Amygdala (tissue), 56 donors: Measurements from ENCODE around the gene GALNT1.

ENCODE experiments used
- DNase-seq, 56 donors: peaks; one replicate each; lab custom pipeline; 2025; lab: John Stamatoyannopoulos, UW

The GALNT1 gene

DNA sequence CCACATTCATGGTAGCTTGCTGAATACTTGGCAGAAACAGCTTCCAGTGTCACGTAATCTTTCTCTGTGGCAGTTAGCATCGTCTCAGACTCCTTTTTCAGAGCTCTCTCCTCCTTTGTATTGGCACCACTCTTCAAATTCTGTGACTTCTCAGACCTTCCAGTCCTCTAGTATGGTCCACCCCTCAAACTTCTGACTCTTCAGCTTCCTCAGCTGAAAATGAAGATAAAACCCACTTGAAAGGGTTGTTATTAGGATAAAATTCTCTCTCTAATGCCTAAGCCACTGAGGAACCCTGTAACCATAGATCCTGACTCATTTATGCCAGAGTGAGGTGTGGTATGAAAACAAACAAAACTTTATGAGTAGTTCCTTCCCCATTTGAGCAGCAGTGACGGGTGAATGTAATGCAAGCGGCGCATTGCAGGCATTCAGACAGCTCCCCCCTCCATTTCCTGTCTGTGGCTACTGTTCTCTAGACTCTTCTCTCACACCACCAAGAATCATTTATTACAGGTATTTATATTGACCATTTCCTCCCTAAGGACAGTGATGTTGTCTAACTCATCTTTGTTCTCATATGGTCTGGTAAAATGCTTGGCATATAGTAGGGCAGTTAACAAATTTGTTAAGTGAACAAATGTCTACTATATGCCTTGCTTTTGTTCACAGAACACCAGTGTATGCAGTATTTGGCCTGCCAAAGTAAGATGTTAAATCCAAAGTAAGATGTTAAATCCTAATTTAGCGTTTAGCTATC lies 35.3 kb downstream of the GALNT1 start:
- DNase-seq: peak in 4 of 56 donors; percentile 12 to 22 (median 16)

DNA sequence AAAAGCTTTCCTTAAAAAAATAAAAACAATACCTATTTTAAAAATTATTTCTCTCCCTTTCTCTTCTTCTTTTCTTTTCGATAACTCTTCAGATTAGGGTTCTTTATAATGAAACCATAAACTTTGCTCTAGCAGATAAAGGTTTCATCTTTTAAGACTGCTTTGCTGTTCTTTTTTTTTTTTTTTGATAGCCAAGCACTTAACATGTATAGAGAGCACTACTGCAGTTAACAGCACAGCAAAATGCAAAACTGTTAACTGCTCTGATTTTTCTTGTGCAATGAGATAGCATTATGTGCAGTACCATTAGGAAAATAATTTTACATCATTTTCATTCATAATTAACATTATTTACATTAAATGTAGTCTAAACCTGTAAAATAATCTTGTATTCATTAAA lies 36.3 kb downstream of the GALNT1 start:
- no peak for DNase-seq

- DNase-seq: no peak
Measured at GRCh38 chr18:35618289-35618688, 36.7 kb downstream of the GALNT1 start.

GRCh38 chr18:35618696-35619095 lies 37.2 kb downstream of the GALNT1 start:
- DNase-seq: no peak

- peak in 40 of 56 donors; percentile 1 to 80 (median 28) for DNase-seq
Measured at GRCh38 chr18:35619464-35619863, 37.9 kb downstream of the GALNT1 start.

DNA sequence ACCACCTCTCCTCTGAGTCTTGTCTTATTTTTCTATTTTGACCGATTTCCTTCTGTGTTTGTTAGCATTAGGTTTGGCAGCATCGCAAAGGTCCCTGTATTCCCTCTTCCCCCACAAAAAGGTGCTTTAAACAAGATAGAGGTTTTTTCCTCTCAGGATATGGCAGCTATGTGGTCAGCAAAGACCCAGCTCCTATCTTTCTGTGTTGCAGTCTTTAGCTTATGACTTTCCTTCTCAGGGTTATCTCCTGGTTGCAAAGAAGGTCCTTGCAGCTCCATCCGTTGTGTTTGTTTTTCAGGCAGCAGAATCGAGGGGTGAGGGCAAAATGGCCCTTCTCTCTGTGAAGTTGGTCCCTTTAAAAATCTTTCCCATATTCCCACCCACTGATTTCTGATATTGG lies 38.4 kb downstream of the GALNT1 start:
- peak in 1 of 56 donors; percentile 12 for DNase-seq

- DNase-seq: no peak
Measured at GRCh38 chr18:35620765-35621164, 39.2 kb downstream of the GALNT1 start.

DNA sequence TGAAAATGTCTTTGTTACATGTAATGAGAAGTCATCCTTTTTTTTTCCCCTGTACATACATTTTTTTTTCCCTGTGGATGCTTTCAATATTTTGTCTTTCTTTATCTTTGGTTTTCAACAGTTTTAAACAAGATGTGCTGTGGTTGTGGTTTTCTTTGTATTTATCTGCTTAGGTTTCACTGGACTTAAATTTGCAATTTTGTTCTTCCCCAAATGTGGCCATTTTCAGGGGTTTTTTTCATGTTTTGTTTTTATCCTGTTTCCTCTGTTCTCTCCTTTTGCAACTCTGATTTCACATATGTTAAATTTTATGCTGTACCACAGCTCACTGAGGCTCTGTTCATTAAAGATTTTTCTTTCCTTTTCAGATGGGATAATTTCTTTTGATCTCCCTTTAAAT lies 41.7 kb downstream of the GALNT1 start:
- no peak for DNase-seq

DNA sequence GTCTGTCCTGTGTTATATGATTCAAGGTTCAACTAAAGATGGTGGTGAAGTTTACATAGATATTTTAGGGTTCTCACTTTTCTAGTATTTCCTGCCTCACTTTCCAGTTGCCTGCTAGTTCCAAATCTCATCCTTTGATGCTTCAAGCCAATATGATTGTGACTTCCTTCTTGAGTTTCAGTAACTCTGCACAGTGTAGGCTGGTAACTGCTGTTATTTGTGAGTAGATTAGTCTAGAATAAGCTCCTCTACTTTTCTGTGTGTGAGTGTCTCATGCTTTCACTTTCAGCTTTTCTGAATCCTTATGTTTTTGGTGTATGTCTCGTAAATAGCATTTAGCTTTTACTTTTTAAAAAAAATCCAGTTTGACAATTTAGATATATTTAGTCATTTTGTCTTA lies 42.6 kb downstream of the GALNT1 start:
- no peak for DNase-seq

- no peak for DNase-seq
Measured at GRCh38 chr18:35625232-35625631, 43.7 kb downstream of the GALNT1 start.

DNA sequence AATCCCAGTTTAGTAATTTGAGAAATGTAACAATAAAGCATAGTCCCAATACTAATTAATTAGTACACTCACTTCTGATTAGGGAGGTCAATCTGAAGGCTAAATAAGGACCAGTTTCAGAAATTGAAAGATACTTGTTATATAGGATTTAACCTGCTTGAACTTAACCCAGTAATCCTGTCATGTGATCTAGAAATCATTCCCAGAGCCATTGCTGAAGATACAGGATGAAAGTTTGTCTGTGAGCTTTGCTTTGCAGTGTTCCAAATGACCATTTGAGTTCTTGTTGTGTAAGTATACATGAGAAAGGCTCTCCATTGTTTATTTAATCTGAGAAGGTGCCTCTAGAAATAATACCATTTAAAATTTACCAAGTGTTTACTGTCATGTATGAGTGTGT lies 52.2 kb downstream of the GALNT1 start:
- no peak for DNase-seq

DNA sequence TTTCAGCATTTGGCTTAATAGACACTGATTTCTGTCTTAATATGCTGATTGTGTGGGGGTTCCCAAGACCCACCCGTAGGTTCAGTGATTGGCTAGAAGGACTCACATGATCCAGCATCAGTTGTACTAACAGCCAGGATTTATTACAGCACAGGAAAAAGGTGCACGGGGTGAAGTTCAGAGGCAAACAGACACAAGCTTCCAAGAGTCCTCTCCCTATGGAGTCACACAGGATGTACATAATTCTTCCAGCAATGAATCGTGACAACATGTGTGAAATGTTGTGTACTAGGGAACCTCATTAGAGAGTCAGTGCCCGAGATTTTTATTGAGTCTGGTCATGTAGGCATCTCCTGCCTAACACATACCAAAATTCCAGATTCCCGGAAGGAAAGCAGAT lies 52.8 kb downstream of the GALNT1 start:
- DNase-seq: no peak

DNA sequence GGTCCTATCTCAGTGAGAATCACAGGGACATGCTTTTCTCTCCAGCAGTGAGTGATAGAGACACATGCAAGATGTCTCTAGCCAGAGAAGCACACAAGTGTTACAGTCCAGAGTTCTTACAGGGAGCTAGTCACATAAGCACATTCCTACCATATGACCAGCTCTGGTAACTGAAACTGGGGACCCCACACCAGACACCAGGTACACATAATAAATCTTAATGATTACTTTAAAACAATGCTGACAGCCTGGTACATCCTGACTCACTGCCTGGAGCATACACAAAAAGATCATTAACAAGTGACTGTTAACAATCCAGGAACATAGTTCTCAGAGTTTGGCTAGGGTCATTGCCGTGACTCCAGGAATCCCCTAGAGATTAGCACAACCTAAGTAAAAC lies 53.6 kb downstream of the GALNT1 start:
- DNase-seq: no peak

- no peak for DNase-seq
Measured at GRCh38 chr18:35637227-35637626, 55.7 kb downstream of the GALNT1 start.

DNA sequence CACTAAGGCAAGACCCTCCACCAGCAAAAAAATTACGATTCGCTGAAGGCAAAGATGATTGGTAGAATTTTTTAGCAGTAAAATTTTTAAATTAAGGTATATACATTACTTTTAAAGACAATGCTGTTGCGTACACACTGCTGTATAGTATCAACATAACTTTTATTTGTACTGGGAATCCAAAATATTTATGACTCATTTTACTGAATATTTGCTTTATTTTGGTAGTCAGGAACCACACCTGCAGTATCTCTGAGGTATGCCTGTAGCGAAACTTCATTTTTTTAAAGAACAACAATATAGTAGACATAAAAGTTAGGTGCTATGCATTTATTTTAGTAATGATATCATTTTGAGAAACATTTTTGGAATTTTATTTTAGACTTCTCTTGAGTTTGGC lies 57.8 kb downstream of the GALNT1 start:
- DNase-seq: no peak

DNA sequence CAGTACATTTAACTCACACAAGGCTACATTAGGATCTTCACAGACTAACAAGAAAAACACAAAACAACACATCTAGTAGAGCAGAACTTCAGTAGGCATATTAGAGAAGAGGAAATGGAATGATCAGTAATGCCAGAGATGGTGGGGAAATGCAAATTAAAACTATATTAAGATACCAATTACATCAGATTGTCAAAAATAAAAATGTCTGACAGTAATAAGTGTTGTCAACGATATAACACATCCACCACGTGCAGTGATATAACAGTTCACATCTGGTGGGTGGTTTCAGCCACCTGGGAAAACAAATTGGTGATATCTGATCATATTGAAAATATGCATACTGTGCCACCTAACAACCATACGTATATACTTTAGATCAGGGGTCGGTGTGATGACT lies 59.9 kb downstream of the GALNT1 start:
- DNase-seq: no peak

GRCh38 chr18:35641916-35642315 lies 60.4 kb downstream of the GALNT1 start:
- no peak for DNase-seq

DNA sequence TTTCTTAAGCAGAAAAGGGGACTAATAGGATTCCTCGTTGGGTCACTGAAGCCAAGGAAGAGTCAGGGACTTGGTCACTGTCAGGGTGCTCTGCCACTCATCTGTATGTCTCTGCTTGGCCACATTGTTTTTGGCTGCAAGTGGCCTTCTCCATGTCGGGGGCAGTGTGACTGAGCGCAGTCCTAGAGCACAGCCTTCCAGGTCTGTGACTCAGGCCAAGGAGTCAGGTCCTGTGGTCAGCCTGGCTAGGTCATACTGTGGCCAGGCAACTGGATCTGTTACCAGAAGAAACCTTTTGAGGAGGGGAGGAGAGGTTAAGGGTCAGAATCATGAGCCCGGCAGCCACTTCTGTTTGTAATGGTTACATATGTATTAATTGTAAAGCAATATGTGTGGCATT lies 61.3 kb downstream of the GALNT1 start:
- DNase-seq: no peak

DNA sequence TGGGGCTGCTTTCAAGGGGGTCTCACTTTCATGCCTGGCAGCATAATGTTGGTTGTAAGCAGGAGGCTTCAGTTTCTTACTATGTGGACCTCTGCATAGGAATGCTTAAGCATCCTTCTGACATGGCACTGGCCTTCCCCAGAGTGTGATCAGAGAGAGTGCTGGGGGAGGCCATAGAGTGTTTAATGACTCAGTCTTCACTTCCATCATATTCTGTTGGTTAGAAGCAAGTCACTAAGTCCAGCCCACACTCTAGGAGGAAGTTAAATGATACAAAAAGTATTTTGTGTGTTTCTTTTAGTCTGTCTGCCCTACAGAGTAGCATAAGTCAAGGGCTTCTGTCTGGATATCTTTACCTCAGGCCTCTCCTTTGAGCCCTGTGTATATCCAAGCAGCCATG lies 64.9 kb downstream of the GALNT1 start:
- DNase-seq: no peak

DNA sequence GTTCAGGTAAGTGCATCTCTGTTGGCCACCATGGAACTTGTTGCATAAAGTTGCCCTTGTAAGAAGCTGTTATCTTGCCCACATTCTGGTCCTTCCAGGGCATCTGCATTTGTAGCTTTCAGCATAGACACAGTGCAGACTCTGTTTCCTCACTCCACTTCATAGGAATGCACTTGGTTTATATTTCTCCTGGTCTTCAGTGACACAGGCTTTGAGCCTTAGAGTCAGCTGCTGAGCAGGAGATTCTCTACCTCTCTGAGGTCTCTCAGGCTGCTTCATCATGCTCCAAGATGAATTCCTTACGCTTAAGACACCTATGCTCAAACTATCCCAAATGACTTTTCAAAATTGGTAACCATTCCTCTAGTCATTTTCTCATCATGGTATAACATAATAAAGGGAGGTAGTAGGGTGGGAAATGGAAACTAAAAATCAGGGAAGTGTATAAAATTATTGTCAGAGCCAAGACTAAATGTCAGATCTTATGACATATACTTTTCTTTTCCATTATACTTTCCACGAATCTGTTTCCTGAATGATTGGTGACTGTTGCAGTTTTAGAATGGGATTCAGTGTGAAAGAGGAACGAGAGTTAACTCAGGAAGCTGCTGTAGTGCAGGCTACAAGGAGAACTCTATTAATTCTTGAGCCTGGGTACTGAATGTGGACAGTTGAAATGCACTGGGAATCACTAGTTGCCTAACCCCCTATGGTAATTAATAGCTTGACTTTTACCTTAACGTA lies 72.0 kb downstream of the GALNT1 start:
- no peak for DNase-seq

DNA sequence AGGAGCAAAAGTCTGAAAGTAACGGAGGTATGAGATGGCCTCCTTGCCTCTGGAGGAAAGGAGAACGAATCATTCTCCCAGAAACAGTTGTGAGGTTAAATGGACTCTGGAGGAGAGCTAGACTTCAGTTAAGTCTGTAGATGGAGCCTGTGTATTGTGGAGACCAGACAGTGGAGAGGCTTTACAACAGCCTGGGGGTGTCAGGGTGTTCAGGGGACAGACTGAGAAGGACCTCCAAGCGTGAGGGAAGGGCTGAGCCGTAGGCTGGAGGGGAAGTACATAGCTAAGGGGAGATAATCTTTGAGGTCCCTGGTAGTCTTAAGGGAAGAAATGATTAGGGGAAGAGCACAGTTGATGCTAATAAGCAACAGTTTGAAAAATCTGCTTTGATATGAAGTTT lies 76.6 kb downstream of the GALNT1 start:
- DNase-seq: no peak

GRCh38 chr18:35661483-35662146 lies 80.1 kb downstream of the GALNT1 start:
- DNase-seq: no peak
